GM13977 (cell line): ENCODE data around the gene RSBN1.

Experiments used
- DNase-seq: peaks from one replicate; pipeline ENCODE4 v3.0.0; 2012; ENCODE audit warnings: low spot score
- CTCF ChIP-seq: IDR thresholded peaks from 2 replicates; pipeline ENCODE4 v1.5.1; 2012; ENCODE audit warnings: mild to moderate bottlenecking, control low read depth; ENCODE audit not compliant: insufficient read depth; ENCODE audit errors: extremely low read depth, missing control alignments
- in situ Hi-C: fragments of 300-500 bp; cut with MboI; formaldehyde crosslinking; loops from one replicate; pipeline ENCODE4 v1.12.0; 2022; ENCODE audit warnings: low sequenced_read_pairs, low pct_unique_long_range_greater_than_20kb, mixed read lengths, inconsistent platforms; ENCODE audit not compliant: unreplicated experiment

The RSBN1 gene

GRCh38 chr1:113811888-113812660 lies at the start of gene RSBN1:
TSS of gene RSBN1 (minus strand) at chr1:113812476. CDS start at chr1:113812412, 64 bp downstream.
- in situ Hi-C loops = no loop called here

GRCh38 chr1:113861641-113862040 lies 49.4 kb upstream of the RSBN1 start:
- in situ Hi-C loops = no loop called here
- no peak for TF ChIP-seq CTCF
- no peak for DNase-seq

More at GRCh38 chr1:113811888-113812660, at the start of gene RSBN1:
- TF ChIP-seq CTCF = no peak
- peak; percentile 93 for DNase-seq

GRCh38 chr1:113860891-113861290 lies 48.6 kb upstream of the RSBN1 start:
- TF ChIP-seq CTCF = no peak
- in situ Hi-C loops = no loop called here
- no peak for DNase-seq

- in situ Hi-C loops = no loop called here
- no peak for DNase-seq
- no peak for TF ChIP-seq CTCF
Measured at GRCh38 chr1:113859478-113860175, 47.4 kb upstream of the RSBN1 start.

GRCh38 chr1:113858982-113859381 lies 46.7 kb upstream of the RSBN1 start:
- no peak for DNase-seq
- no peak for TF ChIP-seq CTCF
- in situ Hi-C loops = no loop called here

- DNase-seq = no peak
- TF ChIP-seq CTCF = no peak
- in situ Hi-C loops = no loop called here
Measured at GRCh38 chr1:113858418-113858817, 46.1 kb upstream of the RSBN1 start.
